ENCODE measurements around the gene DAB2IP. TPM values are rescaled to one million over a fixed set of nuclear protein-coding genes. Genes with fewer than 3 reads are reported as not detected.

DAB2IP gene
- total and polyA plus RNA-seq, 2 of the 4 experiments (the other 2 are of a cell fraction) = 5.6 to 17.2 TPM

- Histone ChIP-seq H2BK20ac (ENCODE audit: low read depth, low read length) (no peak overlapping the region), H3K4me1 (ENCODE audit: control insufficient read depth, insufficient read depth, low read length) (peaks cover 14% of the 10 kb centered on the region), H2BK120ac (ENCODE audit: low read depth, low read length) (no peak overlapping the region), H2AFZ (replicated peaks; ENCODE audit: low read length, poor library complexity) (peak overlapping the region; percentile 69), H3K4me3 (ENCODE audit: insufficient read depth, low read depth, low read length) (no peak overlapping the region), H3K27me3 (ENCODE audit: control insufficient read depth, insufficient read depth, low read length) (no peaks in the 10 kb centered on the region), H3K36me3 (ENCODE audit: control insufficient read depth, insufficient read depth, low read length) (no peaks in the 10 kb centered on the region), H4K5ac (ENCODE audit: low read depth, low read length) (no peak overlapping the region), H2AK5ac (ENCODE audit: low read depth, low read length) (peak overlapping the region; percentile 62; the same call in 1 of the 2 replicates), H3K56ac (ENCODE audit: extremely low read depth, insufficient read depth, low read length) (no peak overlapping the region), H4K91ac (ENCODE audit: insufficient read depth, low read depth, low read length) (no peak overlapping the region), H3K4me2 (ENCODE audit: low read depth, low read length) (no peak overlapping the region), H4K20me1 (ENCODE audit: insufficient read depth, low read length) (peaks cover 14% of the 10 kb centered on the region), H3K9ac (ENCODE audit: low read depth, low read length) (no peak overlapping the region), H3K79me1 (ENCODE audit: low read depth in 1 of 2, low read length in 2 of 2) (peaks cover 0 to 10% of the 10 kb centered on the region in 2 experiments; a peak in 2 of 4 replicates), H3K9me1 (ENCODE audit: insufficient read depth, low read length) (peaks cover 18% of the 10 kb centered on the region), H3K27ac (ENCODE audit: insufficient read depth, low read length) (no peak overlapping the region), H3K14ac (replicated peaks; ENCODE audit: low read depth, low read length) (peak overlapping the region; percentile 14; the same call in 1 of the 2 replicates), H3K9me3 (ENCODE audit: control insufficient read depth, insufficient read depth, low read length) (no peaks in the 10 kb centered on the region), H2BK15ac (ENCODE audit: low read depth, low read length) (no peak overlapping the region), H2BK5ac (ENCODE audit: low read depth, low read length, poor library complexity, severe bottlenecking) (no peak overlapping the region), H2AK9ac (replicated peaks; ENCODE audit: low read depth, low read length, poor library complexity) (peak overlapping the region; percentile 73), H4K8ac (ENCODE audit: low read depth in 2 of 2, low read length in 2 of 2) (no peak overlapping the region), H3K18ac (ENCODE audit: low read depth, low read length) (no peak overlapping the region), H3K4ac (ENCODE audit: low read depth, low read length) (no peak overlapping the region), H3K23ac (ENCODE audit: low read depth, low read length) (0 out of 2 replicates have a peak overlapping the region, but pooled peaks have one; percentile 9)
- CTCF ChIA-PET = interaction anchor here (1.2 kb wide), 1 partner anchor 9 kb away, joined by 3 read pairs; no protein-coding TSS in a partner anchor
- intact Hi-C loops (cut with micrococcal nuclease) = no loop called here
- 90% methylated on average over 3 of the region's 14 CpGs; no CpG with 5 or more reads in 1 of the 2 experiments for WGBS, 2 experiments (ENCODE audit: extremely low coverage in 2 of 2, insufficient read length in 1 of 2)
- TF ChIP-seq MAFK (IDR thresholded peaks at IDR 0.05; ENCODE audit: low read depth, low read length) (no peak), FOS (IDR thresholded peaks at IDR 0.05; ENCODE audit: low read depth, low read length) (peak; percentile 48; the same call in 1 of the 2 replicates), RFX5 (IDR thresholded peaks at IDR 0.05; ENCODE audit: low read depth, low read length) (no peak), CEBPB (IDR thresholded peaks at IDR 0.05; ENCODE audit: low read depth, low read length) (no peak)
- DNase-seq = peak; percentile 52
- ATAC-seq (ENCODE audit: low read depth) = peak; percentile 87
- POLR2A ChIA-PET (ENCODE audit: unreplicated experiment) = interaction anchor here (0.6 kb wide), 1 partner anchor 148 kb away, joined by 3 read pairs; no protein-coding TSS in a partner anchor
- in situ Hi-C loops (cut with MboI; ENCODE audit: low sequenced_read_pairs) = no loop called here
- BruUV-seq (replicated peaks) = no TSS peak
- dilution Hi-C loops (cut with HindIII; ENCODE audit: low sequenced_read_pairs, unreplicated experiment) = no loop called here
Measured at GRCh38 chr9:121692606-121693387, 41.4 kb downstream of the DAB2IP start.
